HepG2 (cell line): ENCODE measurements around the gene SPINK4. TPM values are rescaled to one million over a fixed set of nuclear protein-coding genes. Genes with fewer than 3 reads are reported as not detected.

Experiments
- KAT2B ChIP-seq: fragments of 150-350 bp; IDR thresholded peaks from 2 replicates; pipeline ENCODE4 v1.6.1; 2014; ENCODE audit warnings: low read depth, low read length, borderline replicate concordance
- SP1 ChIP-seq, 2 experiments: fragments of 450-650 bp in 1 of 2; sonication (generic) in 1 of 2; formaldehyde crosslinking in 1 of 2; IDR thresholded peaks; 2 replicates each; pipeline versions ENCODE4 v1.4.0 to v1.6.1; 2016 to 2020; ENCODE audit warnings: missing genetic modification reagents in 1 of 2
- TRIM22 ChIP-seq: fragments of 450-650 bp; IDR thresholded peaks from 2 replicates; pipeline ENCODE4 v1.6.1; 2017
- ZNF142 ChIP-seq: sonication (generic); formaldehyde crosslinking; IDR thresholded peaks from 2 replicates; pipeline ENCODE4 v1.4.0; 2020; ENCODE audit warnings: missing genetic modification reagents
- ZNF326 ChIP-seq: sonication (generic); formaldehyde crosslinking; IDR thresholded peaks from 2 replicates; pipeline ENCODE4 v1.4.0; 2020; ENCODE audit warnings: missing genetic modification reagents, borderline replicate concordance
- ZNF530 ChIP-seq: sonication (generic); formaldehyde crosslinking; IDR thresholded peaks from 2 replicates; pipeline ENCODE4 v1.5.0; 2020; ENCODE audit warnings: low read depth, mild to moderate bottlenecking, missing genetic modification reagents
- ZNF644 ChIP-seq: IDR thresholded peaks from 2 replicates; pipeline ENCODE4 v1.6.1; 2016; ENCODE audit warnings: low read depth
- ZNF780A ChIP-seq: sonication (generic); formaldehyde crosslinking; IDR thresholded peaks from 2 replicates; pipeline ENCODE4 v1.8.0; 2022; ENCODE audit warnings: mild to moderate bottlenecking, missing genetic modification reagents, moderate library complexity
- ZSCAN25 ChIP-seq: sonication (generic); formaldehyde crosslinking; IDR thresholded peaks from 2 replicates; pipeline ENCODE4 v1.8.0; 2022; ENCODE audit warnings: mild to moderate bottlenecking, missing genetic modification reagents
- polyA plus RNA-seq, 8 experiments: library from polyadenylated mRNA; depleted of rRNA in 3 of 8; stranded (reverse) in 7 of 8; unstranded in 1 of 8; fragments of >200 nt; fragmentation: Illumina TruSeq in 4 of 8; extraction: Trizol in 4 of 8; gene quantifications; 2 replicates each; pipeline versions ENCODE4 v1.2.1 to v1.2.3, GENCODE V29; 2011 to 2016; ENCODE audit warnings: low read depth in 4 of 8, missing spikeins in 1 of 8, mixed read lengths in 1 of 8; ENCODE audit not compliant: insufficient read depth in 1 of 8
- total RNA-seq, 5 experiments: library from RNA; depleted of rRNA; stranded (reverse); fragments of >200 nt; fragmentation: Illumina TruSeq; extraction: Trizol; gene quantifications; 2 replicates each; pipeline ENCODE4 v1.2.3, GENCODE V29; 2016; ENCODE audit warnings: low read depth in 1 of 5
- TF ChIP-seq, protein P1 (sequence below), 2 experiments: IDR thresholded peaks; 2 replicates each; pipeline ENCODE4 v1.6.1; 2011 to 2012; ENCODE audit warnings: low read length in 2 of 2, borderline replicate concordance in 1 of 2, low read depth in 1 of 2, mild to moderate bottlenecking in 1 of 2, moderate library complexity in 1 of 2
- TF ChIP-seq, protein P2 (sequence below): IDR thresholded peaks from 2 replicates; pipeline ENCODE4 v1.6.1; 2016; ENCODE audit warnings: mild to moderate bottlenecking, missing biosample characterization, missing genetic modification reagents
- TF ChIP-seq, protein P3 (sequence below): sonication (generic); formaldehyde crosslinking; IDR thresholded peaks from 2 replicates; pipeline ENCODE4 v1.5.0; 2020; ENCODE audit warnings: missing genetic modification reagents

Gene SPINK4
- total and polyA plus RNA-seq, 2 of the 13 experiments (the other 11 are each of a cell fraction or from before 2014, with no cell fraction given) = 0.53 to 3.4 TPM

DNA sequence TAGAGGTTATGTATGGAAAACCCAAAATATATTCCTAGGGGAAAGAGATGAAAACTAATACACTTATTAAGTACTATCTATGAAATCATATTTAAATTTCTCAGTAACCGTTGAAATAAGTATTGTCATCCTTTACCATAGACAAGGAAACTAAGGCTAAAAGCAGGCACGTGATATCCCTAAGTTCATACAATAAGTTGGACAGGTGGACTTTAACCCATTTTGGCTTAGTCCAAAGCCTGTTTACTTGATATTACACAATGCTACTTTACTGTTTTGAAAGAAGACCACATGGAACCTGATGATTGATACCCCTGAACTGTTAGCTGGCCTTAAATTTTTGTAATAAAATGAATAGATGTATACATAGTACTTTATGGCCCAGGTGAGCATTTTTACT, 53.8 kb downstream of the SPINK4 start (continued):
- TF ChIP-seq ZNF142 (CRISPR knock-in tag) (no peak), ZSCAN25 (no peak), SP1 (IDR thresholded peaks at IDR 0.05) (no peak), SP1 (CRISPR knock-in tag; IDR thresholded peaks at IDR 0.05) (no peak), ZNF644 (peak; percentile 96), ZNF326 (CRISPR knock-in tag) (no peak), ZNF530 (CRISPR knock-in tag) (no peak), TRIM22 (no peak), KAT2B (no peak), ZNF780A (CRISPR knock-in tag) (no peak)
- TF ChIP-seq, protein P1, sequence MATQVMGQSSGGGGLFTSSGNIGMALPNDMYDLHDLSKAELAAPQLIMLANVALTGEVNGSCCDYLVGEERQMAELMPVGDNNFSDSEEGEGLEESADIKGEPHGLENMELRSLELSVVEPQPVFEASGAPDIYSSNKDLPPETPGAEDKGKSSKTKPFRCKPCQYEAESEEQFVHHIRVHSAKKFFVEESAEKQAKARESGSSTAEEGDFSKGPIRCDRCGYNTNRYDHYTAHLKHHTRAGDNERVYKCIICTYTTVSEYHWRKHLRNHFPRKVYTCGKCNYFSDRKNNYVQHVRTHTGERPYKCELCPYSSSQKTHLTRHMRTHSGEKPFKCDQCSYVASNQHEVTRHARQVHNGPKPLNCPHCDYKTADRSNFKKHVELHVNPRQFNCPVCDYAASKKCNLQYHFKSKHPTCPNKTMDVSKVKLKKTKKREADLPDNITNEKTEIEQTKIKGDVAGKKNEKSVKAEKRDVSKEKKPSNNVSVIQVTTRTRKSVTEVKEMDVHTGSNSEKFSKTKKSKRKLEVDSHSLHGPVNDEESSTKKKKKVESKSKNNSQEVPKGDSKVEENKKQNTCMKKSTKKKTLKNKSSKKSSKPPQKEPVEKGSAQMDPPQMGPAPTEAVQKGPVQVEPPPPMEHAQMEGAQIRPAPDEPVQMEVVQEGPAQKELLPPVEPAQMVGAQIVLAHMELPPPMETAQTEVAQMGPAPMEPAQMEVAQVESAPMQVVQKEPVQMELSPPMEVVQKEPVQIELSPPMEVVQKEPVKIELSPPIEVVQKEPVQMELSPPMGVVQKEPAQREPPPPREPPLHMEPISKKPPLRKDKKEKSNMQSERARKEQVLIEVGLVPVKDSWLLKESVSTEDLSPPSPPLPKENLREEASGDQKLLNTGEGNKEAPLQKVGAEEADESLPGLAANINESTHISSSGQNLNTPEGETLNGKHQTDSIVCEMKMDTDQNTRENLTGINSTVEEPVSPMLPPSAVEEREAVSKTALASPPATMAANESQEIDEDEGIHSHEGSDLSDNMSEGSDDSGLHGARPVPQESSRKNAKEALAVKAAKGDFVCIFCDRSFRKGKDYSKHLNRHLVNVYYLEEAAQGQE (IDR thresholded peaks at IDR 0.05; ENCODE audit: borderline replicate concordance in 1 of 2, low read depth in 1 of 2, low read length in 2 of 2) = no peak
- TF ChIP-seq, protein P2, sequence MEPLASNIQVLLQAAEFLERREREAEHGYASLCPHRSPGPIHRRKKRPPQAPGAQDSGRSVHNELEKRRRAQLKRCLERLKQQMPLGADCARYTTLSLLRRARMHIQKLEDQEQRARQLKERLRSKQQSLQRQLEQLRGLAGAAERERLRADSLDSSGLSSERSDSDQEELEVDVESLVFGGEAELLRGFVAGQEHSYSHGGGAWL (CRISPR knock-in tag) = no peak
- TF ChIP-seq, protein P3, sequence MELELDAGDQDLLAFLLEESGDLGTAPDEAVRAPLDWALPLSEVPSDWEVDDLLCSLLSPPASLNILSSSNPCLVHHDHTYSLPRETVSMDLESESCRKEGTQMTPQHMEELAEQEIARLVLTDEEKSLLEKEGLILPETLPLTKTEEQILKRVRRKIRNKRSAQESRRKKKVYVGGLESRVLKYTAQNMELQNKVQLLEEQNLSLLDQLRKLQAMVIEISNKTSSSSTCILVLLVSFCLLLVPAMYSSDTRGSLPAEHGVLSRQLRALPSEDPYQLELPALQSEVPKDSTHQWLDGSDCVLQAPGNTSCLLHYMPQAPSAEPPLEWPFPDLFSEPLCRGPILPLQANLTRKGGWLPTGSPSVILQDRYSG = no peak
